Astrocyte (in vitro differentiated cells and primary cell): ENCODE data around the gene FAM185A.
"Not testable (repeated sequence)": the region's sequence is repeated elsewhere in the genome, so short reads cannot be mapped to it uniquely, and the experiment has no call there.

Experiments
- CTCF ChIP-seq: IDR thresholded peaks from 2 replicates; pipeline ENCODE4 v1.5.1; 2011; ENCODE audit warnings: low read depth, mild to moderate bottlenecking, inconsistent platforms, low read length, moderate library complexity; ENCODE audit not compliant: insufficient read depth
- EZH2 ChIP-seq: IDR thresholded peaks from 2 replicates; pipeline ENCODE4 v1.6.1; 2012; ENCODE audit warnings: mild to moderate bottlenecking, low read length, inconsistent platforms; ENCODE audit not compliant: insufficient read depth

GRCh38 chr7:102776217-102776616 is 27.4 kb downstream of the FAM185A start:
- TF ChIP-seq CTCF, EZH2: not testable (repeated sequence)
